ENCODE results near the gene PCK1. TPM values are rescaled to one million over a fixed set of nuclear protein-coding genes. Genes with fewer than 3 reads are reported as not detected.

Gene PCK1
- total and polyA plus RNA-seq, 2 donors (not counting 3 experiments of a cell fraction or from before 2014, with no cell fraction given) = not detected

DNA sequence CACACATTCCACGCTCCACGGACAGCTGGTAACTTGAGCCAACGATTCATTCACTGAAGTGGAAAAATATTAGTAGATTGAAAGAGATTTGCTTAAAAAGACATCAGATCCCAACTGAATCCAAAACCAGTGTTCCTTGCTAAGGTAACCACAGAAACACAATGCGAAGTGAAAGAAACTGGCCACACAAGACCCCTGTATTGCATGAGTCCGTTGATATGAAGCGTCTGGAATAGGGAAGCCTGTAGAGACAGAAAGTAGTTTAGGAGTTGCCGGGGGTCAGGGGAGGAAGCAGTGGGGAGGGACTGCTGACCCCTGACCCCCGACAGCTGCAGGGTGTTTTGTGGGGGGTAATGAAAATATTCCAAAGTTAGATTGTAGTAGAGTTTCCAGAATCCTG lies 10.0 kb downstream of the PCK1 start:
- Histone ChIP-seq H3K4me1 (ENCODE audit: control insufficient read depth, extremely low read depth, insufficient read depth, low read length) (no peaks in the 10 kb centered on the region), H2AFZ (ENCODE audit: low read depth, low read length) (no peak overlapping the region), H3K79me2 (ENCODE audit: control insufficient read depth, insufficient read depth, low read length) (no peaks in the 10 kb centered on the region), H3K36me3 (ENCODE audit: control insufficient read depth in 2 of 2, extremely low read depth in 1 of 2, insufficient read depth in 2 of 2, low read length in 2 of 2) (no peaks in the 10 kb centered on the region), H3K9ac (replicated peaks; ENCODE audit: extremely low read depth, insufficient read depth, low read length) (no peak overlapping the region), H3K27me3 (ENCODE audit: control insufficient read depth in 2 of 2, insufficient read depth in 2 of 2, low read length in 2 of 2) (no peaks in the 10 kb centered on the region), H3K4me3 (replicated peaks in 1 of 3; ENCODE audit: insufficient read depth in 1 of 3, low read depth in 1 of 3, low read length in 3 of 3) (no peak overlapping the region), H3K9me1 (replicated peaks; ENCODE audit: control insufficient read depth, extremely low read depth, insufficient read depth, low read length) (no peaks in the 10 kb centered on the region), H3K9me3 (replicated peaks; ENCODE audit: control insufficient read depth, insufficient read depth, low read length) (no peaks in the 10 kb centered on the region), H3K27ac (ENCODE audit: insufficient read depth, low read depth, low read length) (no peak overlapping the region), H4K20me1 (replicated peaks; ENCODE audit: control insufficient read depth, extremely low read depth, insufficient read depth, low read length) (no peaks in the 10 kb centered on the region), H3K4me2 (ENCODE audit: insufficient read depth, low read length) (no peak overlapping the region)
- dilution Hi-C loops (cut with MboI; ENCODE audit: extremely low pct_ligation_motif_present, low sequenced_read_pairs) = no loop called here
- DNase-seq (ENCODE audit: low read depth, low spot score) = no peak
- POLR2A ChIA-PET = no interaction called here
- intact Hi-C loops (cut with micrococcal nuclease) = no loop called here
- TF ChIP-seq, protein P1, sequence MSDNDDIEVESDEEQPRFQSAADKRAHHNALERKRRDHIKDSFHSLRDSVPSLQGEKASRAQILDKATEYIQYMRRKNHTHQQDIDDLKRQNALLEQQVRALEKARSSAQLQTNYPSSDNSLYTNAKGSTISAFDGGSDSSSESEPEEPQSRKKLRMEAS (IDR thresholded peaks at IDR 0.05; ENCODE audit: insufficient read depth, insufficient read length) = no peak
- BruUV-seq (replicated peaks) = no TSS peak
- FAIRE-seq = no peak
- CTCF ChIA-PET = no interaction called here

GRCh38 chr20:57571782-57572416 lies 11.0 kb downstream of the PCK1 start:
- H4K20me1 ChIP-seq (replicated peaks; ENCODE audit: control insufficient read depth, extremely low read depth, insufficient read depth, low read length) = no peaks in the 10 kb centered on the region
- H2AFZ ChIP-seq (ENCODE audit: low read depth, low read length) = no peak overlapping the region
- no peaks in the 10 kb centered on the region for H3K27me3 ChIP-seq (ENCODE audit: control insufficient read depth in 2 of 2, insufficient read depth in 2 of 2, low read length in 2 of 2)
- no TSS peak for BruUV-seq (replicated peaks)
- dilution Hi-C loops (cut with MboI; ENCODE audit: extremely low pct_ligation_motif_present, low sequenced_read_pairs) (no loop called here), intact Hi-C loops (cut with micrococcal nuclease) (no loop called here)
- ChIA-PET CTCF (interaction anchor here (1.4 kb wide), 1 partner anchor 11 kb away, joined by 3 read pairs; no protein-coding TSS in a partner anchor), POLR2A (no interaction called here)
- H3K9ac ChIP-seq (replicated peaks; ENCODE audit: extremely low read depth, insufficient read depth, low read length) = no peak overlapping the region
- H3K9me3 ChIP-seq (replicated peaks; ENCODE audit: control insufficient read depth, insufficient read depth, low read length) = no peaks in the 10 kb centered on the region
- no peak for DNase-seq (ENCODE audit: low read depth, low spot score)
- H3K9me1 ChIP-seq (replicated peaks; ENCODE audit: control insufficient read depth, extremely low read depth, insufficient read depth, low read length) = no peaks in the 10 kb centered on the region
- no peak for FAIRE-seq
- H3K27ac ChIP-seq (ENCODE audit: insufficient read depth, low read depth, low read length) = no peak overlapping the region
- TF ChIP-seq CTCF (IDR thresholded peaks at IDR 0.05; ENCODE audit: extremely low read depth in 1 of 2, insufficient read depth in 1 of 2, low read depth in 1 of 2, low read length in 2 of 2) = no peak
- TF ChIP-seq FOS (IDR thresholded peaks at IDR 0.05; ENCODE audit: borderline replicate concordance, insufficient read depth, low read length) = no peak
- TF ChIP-seq EZH2 (IDR thresholded peaks at IDR 0.05; ENCODE audit: borderline replicate concordance, low read depth, low read length, severe bottlenecking) = no peak
- no peaks in the 10 kb centered on the region for H3K79me2 ChIP-seq (ENCODE audit: control insufficient read depth, insufficient read depth, low read length)
- H3K4me3 ChIP-seq (replicated peaks in 1 of 3; ENCODE audit: insufficient read depth in 1 of 3, low read depth in 1 of 3, low read length in 3 of 3) = no peak overlapping the region
- no peaks in the 10 kb centered on the region for H3K36me3 ChIP-seq (ENCODE audit: control insufficient read depth in 2 of 2, extremely low read depth in 1 of 2, insufficient read depth in 2 of 2, low read length in 2 of 2)
- H3K4me1 ChIP-seq (ENCODE audit: control insufficient read depth, extremely low read depth, insufficient read depth, low read length) = no peaks in the 10 kb centered on the region
- no peak overlapping the region for H3K4me2 ChIP-seq (ENCODE audit: insufficient read depth, low read length)

Measured in endothelial cell of umbilical vein (primary cell).